A673 (cell line): Measurements from ENCODE around the gene NR2F1-AS1. TPM values are rescaled to one million over a fixed set of nuclear protein-coding genes. Genes with fewer than 3 reads are reported as not detected.

Source experiments
- BruUV-seq: library from RNA; stranded (reverse); fragments of 400-500 nt; replicated peaks from 2 replicates; lab custom pipeline; 2021; lab: Mats Ljungman, UMichigan
- CTCF ChIA-PET: fragments of 300-600 bp; sonication (Branson Sonifier 250); formaldehyde crosslinking; loops from one replicate; lab custom pipeline; 2022; ENCODE audit warnings: antibody characterized with exemption; lab: Charles Lee
- POLR2A ChIA-PET: fragments of 300-600 bp; sonication (Branson Sonifier 250); formaldehyde crosslinking; loops from one replicate; lab custom pipeline; 2022; ENCODE audit warnings: antibody characterized with exemption; ENCODE audit not compliant: low non-redundant PET; lab: Charles Lee
- DNase-seq: peaks from one replicate; pipeline ENCODE4 v3.0.0-alpha.2; 2015; ENCODE audit warnings: low spot score
- H3K27ac ChIP-seq: fragments of 200-600 bp; sonication (generic); 2 replicates; pipeline ENCODE4 v1.5.1; 2016; ENCODE audit warnings: mixed run types, low read depth, mild to moderate bottlenecking, mixed read lengths, antibody characterized with exemption, low read length; ENCODE audit not compliant: poor library complexity, severe bottlenecking
- H3K27me3 ChIP-seq: fragments of 200-600 bp; sonication (generic); replicated peaks from 2 replicates; pipeline ENCODE4 v1.6.1; 2017; ENCODE audit warnings: mixed run types, low read depth, mild to moderate bottlenecking, mixed read lengths, antibody characterized with exemption, low read length; ENCODE audit not compliant: insufficient read depth, poor library complexity
- H3K36me3 ChIP-seq: fragments of 200-600 bp; sonication (generic); 2 replicates; pipeline ENCODE4 v1.6.1; 2016; ENCODE audit warnings: mixed run types, mild to moderate bottlenecking, mixed read lengths, antibody characterized with exemption, low read length; ENCODE audit not compliant: insufficient read depth, poor library complexity, severe bottlenecking
- H3K4me1 ChIP-seq: fragments of 200-600 bp; sonication (generic); 2 replicates; pipeline ENCODE4 v1.6.1; 2017; ENCODE audit warnings: mixed run types, mild to moderate bottlenecking, mixed read lengths, antibody characterized with exemption, low read length; ENCODE audit not compliant: insufficient read depth, poor library complexity, severe bottlenecking
- H3K4me3 ChIP-seq: fragments of 200-600 bp; sonication (generic); 2 replicates; pipeline ENCODE4 v1.5.1; 2016; ENCODE audit warnings: low read depth, mixed run types, mild to moderate bottlenecking, mixed read lengths, low read length; ENCODE audit not compliant: poor library complexity, severe bottlenecking
- H3K9me3 ChIP-seq: fragments of 200-600 bp; sonication (generic); 2 replicates; pipeline ENCODE4 v1.6.1; 2016; ENCODE audit warnings: mixed run types, low read depth, mild to moderate bottlenecking, mixed read lengths, antibody characterized with exemption, low read length; ENCODE audit not compliant: poor library complexity, severe bottlenecking
- EZH2 ChIP-seq: fragments of 200-600 bp; sonication (generic); IDR thresholded peaks from 2 replicates; pipeline ENCODE4 v1.6.1; 2017; ENCODE audit warnings: borderline replicate concordance, low read depth, mild to moderate bottlenecking, mixed read lengths, antibody characterized with exemption, low read length; ENCODE audit not compliant: poor library complexity, severe bottlenecking
- intact Hi-C: fragments of 100-400 bp; cut with micrococcal nuclease; formaldehyde crosslinking; loops from one replicate; pipeline ENCODE4 v1.10.0; 2022; ENCODE audit not compliant: unreplicated experiment
- total RNA-seq: library from RNA; stranded (reverse); gene quantifications from 2 replicates; pipeline ENCODE4 v1.2.3, GENCODE V29; 2021
- TF ChIP-seq, protein P1 (sequence below): fragments of 300-800, 200-600 bp; sonication (generic); conservative IDR thresholded peaks from 2 replicates; pipeline ENCODE4 v1.5.1; 2017; ENCODE audit warnings: low read depth, mild to moderate bottlenecking, antibody characterized with exemption, low read length, moderate library complexity, mixed read lengths

Gene NR2F1-AS1
- total RNA-seq, 1 experiment from 2014 or later: 2.3 TPM

DNA sequence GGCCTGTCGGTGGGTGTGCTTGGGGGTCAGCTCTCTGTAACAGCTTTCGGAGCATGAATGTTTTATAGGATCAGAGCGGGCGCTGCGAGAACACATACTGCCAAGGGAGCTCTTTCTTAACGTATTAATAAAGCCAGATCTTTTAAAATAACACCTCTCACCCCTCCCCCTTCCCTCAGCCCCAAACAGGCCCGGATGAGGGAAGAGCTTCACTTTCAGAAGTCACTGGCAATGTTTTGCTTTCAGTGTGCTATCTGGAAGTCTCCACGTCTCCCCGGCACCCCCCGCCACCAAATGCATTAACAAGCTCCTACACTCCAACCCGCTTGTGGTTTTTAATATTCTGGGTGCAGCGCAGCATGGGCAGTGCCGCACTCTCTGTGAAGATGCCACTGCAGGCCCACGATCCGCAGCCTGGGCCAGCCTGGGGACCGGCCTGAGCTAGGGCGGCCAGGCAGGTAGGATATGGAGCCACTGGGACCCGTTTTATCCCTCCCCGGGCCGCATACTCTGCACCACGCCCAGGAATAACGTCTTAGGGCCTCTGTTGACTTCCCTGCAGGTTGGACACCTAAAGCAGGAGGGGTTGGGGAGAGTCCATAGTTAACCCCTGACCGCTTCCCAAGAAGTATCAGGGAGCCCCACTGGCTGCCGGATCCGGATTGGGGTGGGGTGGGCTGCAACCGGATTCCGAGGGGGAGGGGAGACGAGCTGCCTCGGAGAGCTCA, 14.6 kb upstream of the NR2F1-AS1 start:
- Histone ChIP-seq H3K9me3 (no peaks in the 10 kb centered on the region), H3K4me1 (no peaks in the 10 kb centered on the region), H3K27ac (no peak overlapping the region), H3K4me3 (no peak overlapping the region), H3K36me3 (no peaks in the 10 kb centered on the region), H3K27me3 (no peaks in the 10 kb centered on the region)
- intact Hi-C loops: no loop called here
- ChIA-PET POLR2A (no interaction called here), CTCF (no interaction called here)
- TF ChIP-seq, protein P1, sequence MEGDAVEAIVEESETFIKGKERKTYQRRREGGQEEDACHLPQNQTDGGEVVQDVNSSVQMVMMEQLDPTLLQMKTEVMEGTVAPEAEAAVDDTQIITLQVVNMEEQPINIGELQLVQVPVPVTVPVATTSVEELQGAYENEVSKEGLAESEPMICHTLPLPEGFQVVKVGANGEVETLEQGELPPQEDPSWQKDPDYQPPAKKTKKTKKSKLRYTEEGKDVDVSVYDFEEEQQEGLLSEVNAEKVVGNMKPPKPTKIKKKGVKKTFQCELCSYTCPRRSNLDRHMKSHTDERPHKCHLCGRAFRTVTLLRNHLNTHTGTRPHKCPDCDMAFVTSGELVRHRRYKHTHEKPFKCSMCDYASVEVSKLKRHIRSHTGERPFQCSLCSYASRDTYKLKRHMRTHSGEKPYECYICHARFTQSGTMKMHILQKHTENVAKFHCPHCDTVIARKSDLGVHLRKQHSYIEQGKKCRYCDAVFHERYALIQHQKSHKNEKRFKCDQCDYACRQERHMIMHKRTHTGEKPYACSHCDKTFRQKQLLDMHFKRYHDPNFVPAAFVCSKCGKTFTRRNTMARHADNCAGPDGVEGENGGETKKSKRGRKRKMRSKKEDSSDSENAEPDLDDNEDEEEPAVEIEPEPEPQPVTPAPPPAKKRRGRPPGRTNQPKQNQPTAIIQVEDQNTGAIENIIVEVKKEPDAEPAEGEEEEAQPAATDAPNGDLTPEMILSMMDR: no peak
- no peak for TF ChIP-seq EZH2
- no peak for DNase-seq
- BruUV-seq: no TSS peak

DNA sequence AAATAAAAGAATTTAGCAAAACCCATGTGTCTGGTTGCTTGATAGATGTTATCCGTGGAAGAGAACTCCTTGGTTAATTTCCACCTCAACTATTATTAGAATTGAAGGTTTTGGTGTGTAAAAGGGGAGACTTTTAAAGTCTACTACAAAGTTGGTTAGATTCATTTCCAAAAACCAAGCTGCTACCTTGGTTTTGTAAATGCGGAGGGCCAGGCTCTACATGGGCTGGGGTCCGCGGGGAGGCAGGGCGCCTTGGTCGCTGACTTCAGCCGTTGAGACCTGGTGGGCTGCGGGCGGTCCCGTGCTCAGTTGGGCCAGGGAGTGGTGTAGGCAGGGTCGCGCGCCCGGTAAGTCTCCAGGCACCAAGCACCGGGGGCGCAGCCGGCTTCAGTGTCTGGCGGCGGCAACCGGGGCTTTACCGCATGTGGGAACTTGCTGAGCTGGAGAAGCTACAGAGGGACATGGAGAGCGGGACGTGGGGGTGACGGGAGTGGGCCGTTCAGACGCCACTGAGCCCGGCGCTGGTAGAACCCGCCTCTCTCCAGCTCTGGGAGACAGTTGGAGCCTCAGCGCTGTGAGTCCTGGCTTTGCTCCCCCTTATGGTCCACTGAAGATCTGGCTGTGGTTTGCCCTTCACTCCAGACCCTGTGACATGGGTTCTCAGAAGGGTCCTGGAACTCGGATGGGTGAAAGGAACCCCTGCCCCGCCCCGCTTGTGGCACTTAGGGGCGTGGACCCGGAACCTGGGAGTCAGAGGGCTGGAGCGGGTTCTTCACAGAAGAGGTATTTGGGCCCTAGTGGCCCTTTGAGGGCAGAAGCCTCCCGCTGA, 13.8 kb upstream of the NR2F1-AS1 start:
- TF ChIP-seq, protein P1: no peak
- TF ChIP-seq EZH2: no peak
- CTCF ChIA-PET: no interaction called here
- BruUV-seq: no TSS peak
- intact Hi-C loops: no loop called here
- H3K4me1 ChIP-seq: no peaks in the 10 kb centered on the region
- POLR2A ChIA-PET: no interaction called here
- no peaks in the 10 kb centered on the region for H3K36me3 ChIP-seq
- no peaks in the 10 kb centered on the region for H3K27me3 ChIP-seq
- DNase-seq: no peak
- no peak overlapping the region for H3K4me3 ChIP-seq
- H3K27ac ChIP-seq: no peak overlapping the region
- H3K9me3 ChIP-seq: no peaks in the 10 kb centered on the region

DNA sequence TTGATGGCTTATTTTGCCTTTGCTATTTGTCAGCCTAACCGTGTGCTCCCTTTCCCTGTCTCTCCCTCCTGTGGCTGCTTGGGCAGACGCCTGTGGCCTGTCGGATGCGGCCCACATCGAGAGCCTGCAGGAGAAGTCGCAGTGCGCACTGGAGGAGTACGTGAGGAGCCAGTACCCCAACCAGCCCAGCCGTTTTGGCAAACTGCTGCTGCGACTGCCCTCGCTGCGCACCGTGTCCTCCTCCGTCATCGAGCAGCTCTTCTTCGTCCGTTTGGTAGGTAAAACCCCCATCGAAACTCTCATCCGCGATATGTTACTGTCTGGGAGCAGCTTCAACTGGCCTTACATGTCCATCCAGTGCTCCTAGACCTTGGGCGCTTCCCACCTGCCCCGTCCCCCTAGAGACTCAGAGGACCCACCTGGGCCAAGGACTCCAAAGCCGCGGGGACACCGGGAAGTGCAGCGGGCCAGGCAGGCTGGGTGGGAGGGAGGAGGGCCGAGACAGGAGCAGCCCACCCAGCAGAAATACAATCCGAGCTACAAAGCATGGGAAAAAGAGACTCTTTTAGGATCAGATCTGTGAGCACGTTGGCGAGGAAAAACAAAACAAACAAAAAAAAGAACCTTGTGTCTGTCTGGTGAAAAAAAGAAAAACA, 12.6 kb upstream of the NR2F1-AS1 start:
- DNase-seq: no peak
- no TSS peak for BruUV-seq
- H3K27ac ChIP-seq: no peak overlapping the region
- no peaks in the 10 kb centered on the region for H3K9me3 ChIP-seq
- no peak overlapping the region for H3K4me3 ChIP-seq
- TF ChIP-seq EZH2: no peak
- TF ChIP-seq, protein P1: no peak
- intact Hi-C loops: no loop called here
- ChIA-PET CTCF (no interaction called here), POLR2A (no interaction called here)
- H3K27me3 ChIP-seq: no peaks in the 10 kb centered on the region
- no peaks in the 10 kb centered on the region for H3K36me3 ChIP-seq
- H3K4me1 ChIP-seq: no peaks in the 10 kb centered on the region
